ENCODE data around the gene MYL3.

- TF ChIP-seq, protein P1, sequence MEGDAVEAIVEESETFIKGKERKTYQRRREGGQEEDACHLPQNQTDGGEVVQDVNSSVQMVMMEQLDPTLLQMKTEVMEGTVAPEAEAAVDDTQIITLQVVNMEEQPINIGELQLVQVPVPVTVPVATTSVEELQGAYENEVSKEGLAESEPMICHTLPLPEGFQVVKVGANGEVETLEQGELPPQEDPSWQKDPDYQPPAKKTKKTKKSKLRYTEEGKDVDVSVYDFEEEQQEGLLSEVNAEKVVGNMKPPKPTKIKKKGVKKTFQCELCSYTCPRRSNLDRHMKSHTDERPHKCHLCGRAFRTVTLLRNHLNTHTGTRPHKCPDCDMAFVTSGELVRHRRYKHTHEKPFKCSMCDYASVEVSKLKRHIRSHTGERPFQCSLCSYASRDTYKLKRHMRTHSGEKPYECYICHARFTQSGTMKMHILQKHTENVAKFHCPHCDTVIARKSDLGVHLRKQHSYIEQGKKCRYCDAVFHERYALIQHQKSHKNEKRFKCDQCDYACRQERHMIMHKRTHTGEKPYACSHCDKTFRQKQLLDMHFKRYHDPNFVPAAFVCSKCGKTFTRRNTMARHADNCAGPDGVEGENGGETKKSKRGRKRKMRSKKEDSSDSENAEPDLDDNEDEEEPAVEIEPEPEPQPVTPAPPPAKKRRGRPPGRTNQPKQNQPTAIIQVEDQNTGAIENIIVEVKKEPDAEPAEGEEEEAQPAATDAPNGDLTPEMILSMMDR (conservative IDR thresholded peaks at IDR 0.05; ENCODE audit: low read depth, low read length): no peak
- TF ChIP-seq EZH2 (IDR thresholded peaks at IDR 0.05; ENCODE audit: low read length, unreplicated experiment) (no peak), EZH2phosphoT487 (IDR thresholded peaks at IDR 0.05; ENCODE audit: borderline replicate concordance, low read length) (no peak)
Measured at GRCh38 chr3:46811615-46812236, 51.5 kb downstream of the MYL3 start.
